Inflammatory macrophage (primary cell): Measurements from ENCODE around the gene KRT82.
"Not testable (repeated sequence)": the region's sequence is repeated elsewhere in the genome, so short reads cannot be mapped to it uniquely, and the experiment has no call there.

Experiments
- DNase-seq, 2 donors: peaks; one replicate each; pipeline ENCODE4 v3.0.0-alpha.2; 2020 to 2022

The KRT82 gene

DNA sequence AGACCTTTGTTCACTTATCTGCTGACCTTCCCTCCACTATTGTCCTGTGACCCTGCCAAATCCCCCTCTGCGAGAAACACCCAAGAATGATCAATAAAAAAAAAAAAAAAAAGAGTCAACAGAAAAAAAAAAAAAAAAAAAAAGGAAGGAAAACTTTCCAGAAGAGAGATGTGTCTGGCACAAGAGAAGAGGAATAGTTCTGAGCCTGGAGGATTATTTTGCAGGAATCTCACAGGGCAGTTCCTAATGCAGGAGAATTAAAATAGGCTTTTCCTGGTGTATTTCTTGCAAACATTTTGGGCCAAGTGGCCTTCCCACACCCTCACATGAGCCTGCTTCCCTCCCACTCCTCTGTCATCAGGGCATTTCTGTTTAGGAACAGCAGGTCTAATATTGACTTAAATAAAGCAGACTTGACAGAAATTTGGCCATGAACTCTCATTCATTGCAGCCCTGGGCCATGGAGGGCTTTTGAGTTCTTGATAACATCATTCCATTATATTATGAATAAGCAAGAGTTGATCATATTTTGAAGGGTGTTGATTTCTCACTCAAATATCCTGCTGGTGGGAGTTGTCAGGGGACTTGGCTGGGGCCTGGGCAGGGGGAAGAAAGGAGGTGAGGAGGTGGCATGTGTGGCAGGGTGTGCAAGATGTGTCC, 4.6 kb upstream of the KRT82 start:
- DNase-seq: not testable (repeated sequence)

DNA sequence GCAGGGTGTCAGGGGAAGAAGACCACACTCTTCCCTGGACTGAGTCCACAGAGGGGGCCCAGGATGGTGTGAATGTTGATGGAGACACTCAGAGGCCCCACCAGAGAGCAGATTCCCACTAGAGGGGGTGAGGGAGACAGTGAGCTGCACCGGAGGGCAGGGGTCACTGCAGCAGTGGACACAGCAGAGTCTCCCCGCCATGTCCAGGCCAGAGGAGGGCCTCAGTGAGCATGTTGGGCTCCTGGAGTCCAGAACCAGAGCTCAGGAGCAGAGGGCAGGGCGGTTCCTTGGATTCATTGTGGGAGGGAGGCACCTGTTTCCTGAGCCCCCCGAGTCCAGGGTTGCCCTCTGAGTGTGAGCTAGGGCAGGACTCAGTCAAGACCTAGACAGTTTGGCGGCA, 1.8 kb upstream of the KRT82 start:
- DNase-seq: no peak

DNA sequence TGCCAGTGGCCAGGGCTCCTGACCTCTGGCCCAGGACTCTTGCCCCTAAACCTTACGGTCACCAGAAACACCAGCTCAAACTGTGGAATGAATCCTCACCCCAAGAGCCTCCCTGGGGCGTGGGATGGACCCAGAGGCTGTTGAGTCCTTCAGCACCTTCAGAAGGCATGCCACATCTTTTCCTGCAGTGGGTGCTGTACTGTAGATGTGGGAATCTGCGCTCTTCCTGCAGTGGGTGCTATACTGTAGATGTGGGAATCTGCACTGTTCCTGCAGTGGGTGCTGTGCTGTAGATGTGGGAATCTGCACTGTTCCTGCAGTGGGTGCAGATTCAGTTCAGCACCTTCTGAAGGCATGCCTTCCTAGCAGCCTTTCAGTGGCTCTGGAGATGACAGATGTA, 1.2 kb downstream of the KRT82 start:
- DNase-seq: no peak

DNA sequence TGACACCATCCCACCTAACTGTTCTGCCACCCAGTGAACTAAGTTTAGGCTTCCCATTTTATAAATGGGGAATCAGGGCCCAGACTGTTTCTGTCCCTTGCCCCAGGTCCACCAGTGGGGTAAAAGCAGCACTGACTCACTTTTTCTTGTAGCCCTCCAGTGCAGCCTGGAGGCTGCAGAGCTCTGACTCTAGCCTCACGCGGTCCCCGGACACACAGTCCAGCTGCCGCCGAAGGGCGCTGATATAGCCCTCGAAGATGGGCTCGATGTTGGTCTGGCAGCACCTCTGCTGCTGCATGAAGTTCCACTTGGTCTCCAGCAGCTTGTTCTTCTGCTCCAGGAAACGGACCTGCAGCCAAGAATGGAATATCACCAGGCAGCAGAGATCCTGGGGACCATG, 2.6 kb downstream of the KRT82 start:
- DNase-seq: no peak

DNA sequence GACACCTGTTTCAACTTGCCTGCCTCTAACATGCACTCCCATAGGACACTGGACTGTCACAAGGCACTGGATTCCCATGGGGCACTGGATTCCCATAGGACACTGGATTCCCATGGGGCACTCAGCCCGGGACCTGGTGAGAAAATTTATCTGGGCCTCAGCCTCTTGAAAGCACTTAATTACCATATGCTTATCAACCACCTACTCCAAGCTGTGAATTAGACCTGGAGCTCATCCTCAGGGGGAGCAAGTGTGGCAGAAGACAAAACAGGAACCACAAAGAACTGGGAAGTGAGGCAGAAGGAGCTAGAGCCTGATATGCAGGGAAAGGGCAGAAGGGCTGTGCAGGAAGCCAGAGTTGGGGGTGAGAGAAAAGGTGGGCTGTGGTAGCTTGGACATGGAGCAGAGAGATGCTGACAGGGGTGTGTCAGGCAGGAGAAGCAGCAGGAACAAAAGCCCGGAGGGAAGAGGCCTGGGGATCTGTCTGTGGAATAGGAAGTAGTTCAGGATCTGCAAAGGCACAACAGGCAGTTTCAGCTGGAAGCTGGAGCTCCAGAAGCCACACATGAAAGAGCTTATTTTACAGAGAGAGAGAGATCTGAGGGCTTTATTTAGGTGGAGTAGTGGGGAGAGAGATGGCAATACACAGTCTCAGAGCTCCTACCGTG, 3.1 kb downstream of the KRT82 start:
- DNase-seq: peak; percentile 7 to 15

DNA sequence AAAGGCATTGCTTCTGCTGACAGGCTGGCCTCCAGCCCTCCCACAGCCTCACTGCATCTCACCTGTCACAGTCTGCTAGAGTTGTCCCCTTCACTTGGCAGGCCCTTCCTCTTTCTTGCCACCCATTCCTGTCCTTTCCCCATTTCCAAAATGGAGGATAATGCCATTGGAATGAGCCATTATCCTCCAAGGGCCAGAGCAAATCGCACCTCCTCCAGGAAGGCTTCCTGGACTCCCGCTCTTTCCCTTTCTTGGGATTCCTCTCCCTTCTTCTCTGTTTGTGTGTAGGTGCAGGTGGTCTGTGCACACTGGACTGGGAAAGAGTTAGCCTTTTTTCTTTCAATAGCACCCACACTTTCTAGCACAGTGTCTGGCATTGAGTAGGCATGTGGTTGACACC, 3.8 kb downstream of the KRT82 start:
- no peak for DNase-seq

DNA sequence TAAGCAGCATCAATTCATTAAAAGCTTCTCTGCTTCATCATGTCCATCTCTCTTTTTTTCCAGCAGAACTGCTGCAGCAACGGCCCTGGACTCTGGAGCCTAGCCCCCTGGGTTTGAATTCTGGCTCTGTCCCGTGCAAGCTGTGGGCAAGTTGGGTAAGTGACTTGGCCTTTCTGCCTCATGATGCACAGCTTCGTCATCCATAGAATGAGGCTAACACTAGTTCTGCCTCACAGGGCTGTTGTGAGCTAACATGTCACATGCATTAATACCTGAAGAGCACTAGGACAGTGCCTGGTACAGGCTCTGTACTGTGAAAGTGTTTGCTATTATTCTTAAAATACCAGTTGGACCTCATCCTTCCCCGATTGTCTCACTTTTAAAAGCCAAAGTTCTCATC, 4.2 kb downstream of the KRT82 start:
- DNase-seq: no peak

DNA sequence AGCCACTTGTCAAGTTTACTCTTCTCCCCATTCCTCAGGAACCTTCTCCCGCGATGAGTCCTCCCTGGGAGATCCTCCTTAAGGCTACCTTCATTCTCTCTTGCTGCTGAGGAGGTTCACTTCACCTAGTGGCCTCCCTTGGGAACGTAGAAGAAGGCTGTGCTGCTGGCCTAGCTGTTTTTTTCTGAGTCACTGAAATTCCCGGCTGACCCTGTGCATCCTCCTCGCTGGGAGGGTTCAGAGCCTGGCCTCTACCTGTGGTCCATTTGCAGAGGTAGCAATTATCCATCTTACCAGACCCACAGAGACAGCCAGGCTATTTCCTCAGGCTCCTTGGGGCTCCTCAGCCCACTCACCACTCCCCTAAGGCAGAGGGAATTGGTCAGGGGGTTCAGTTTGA, 4.6 kb downstream of the KRT82 start:
- DNase-seq: no peak

DNA sequence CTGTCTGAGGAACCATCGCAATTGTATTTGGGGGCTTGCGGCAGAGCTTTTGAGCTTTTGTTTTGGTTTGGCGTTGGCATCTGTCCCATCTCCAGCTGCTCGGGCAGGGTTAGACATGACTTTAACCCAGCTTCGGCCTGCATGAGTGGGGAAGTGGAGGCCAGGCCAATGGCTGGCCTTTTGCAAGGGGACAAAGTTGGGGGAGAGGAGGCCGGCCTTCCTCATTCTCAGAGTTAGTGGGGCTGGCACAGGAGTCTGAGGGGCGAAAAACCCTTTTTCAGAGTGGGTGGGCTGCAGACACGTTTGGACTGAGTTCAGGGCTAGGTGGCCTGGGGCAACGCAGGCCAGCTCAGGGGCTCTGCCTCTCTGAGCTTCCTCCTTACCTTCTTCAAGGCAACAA, 5.2 kb downstream of the KRT82 start:
- no peak for DNase-seq

DNA sequence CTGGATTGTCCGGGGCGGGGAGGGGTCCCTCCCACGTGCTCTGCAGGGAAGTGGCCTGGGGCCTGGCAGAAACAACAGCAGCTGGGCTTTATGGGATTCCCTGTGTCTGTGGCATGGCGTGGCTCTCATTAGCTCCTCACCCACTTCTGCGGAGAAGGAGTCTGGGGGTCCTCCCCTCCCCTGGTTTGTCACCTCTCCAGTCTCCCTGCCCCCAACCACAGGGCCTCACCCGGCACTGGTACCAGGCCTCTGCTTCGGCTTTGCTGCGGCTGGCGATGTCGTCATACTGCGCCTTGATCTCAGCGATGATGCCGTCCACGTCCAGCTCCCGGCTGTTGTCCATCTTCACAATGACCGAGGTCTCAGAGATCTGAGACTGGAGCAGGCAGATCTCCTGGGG, 6.4 kb downstream of the KRT82 start:
- DNase-seq: no peak

DNA sequence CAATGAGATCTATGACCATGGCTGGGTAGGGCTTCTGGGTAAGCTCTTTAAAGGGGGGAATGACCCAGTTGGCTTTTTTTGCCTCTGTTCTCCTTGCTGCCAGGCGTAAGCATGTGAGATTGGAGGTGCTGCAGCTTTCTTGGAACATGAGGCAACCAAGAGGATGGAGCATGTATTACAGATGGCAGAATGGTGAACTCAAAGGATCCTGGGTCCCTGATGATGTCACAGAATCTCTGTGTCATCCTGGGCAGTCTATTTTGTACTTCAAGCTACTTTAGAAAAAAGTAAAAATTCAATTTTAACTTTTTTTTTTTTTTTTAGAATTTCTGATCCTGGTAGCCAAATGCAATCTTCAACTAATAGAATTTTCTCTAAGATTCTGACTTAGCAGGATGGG, 8.0 kb downstream of the KRT82 start:
- no peak for DNase-seq

DNA sequence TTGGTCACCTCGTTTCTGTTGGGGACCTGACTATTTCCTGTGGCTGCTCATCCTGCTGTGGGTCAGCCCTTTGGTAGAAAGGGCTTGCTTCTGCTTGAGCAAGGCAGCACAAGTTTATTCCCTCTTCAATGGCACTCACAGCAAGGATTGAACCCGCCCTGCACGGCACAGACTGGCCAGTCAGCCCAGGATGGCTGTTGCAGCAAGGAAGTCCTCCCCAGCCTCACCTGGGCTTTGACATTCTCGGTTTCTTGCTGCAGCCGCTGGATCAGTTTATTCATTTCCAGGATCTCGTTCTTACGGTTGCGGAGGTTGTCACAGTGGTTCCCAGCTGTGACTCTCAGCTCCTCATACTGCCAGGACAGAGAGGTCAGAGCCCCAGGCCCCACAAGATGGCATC, 9.5 kb downstream of the KRT82 start:
- no peak for DNase-seq

DNA sequence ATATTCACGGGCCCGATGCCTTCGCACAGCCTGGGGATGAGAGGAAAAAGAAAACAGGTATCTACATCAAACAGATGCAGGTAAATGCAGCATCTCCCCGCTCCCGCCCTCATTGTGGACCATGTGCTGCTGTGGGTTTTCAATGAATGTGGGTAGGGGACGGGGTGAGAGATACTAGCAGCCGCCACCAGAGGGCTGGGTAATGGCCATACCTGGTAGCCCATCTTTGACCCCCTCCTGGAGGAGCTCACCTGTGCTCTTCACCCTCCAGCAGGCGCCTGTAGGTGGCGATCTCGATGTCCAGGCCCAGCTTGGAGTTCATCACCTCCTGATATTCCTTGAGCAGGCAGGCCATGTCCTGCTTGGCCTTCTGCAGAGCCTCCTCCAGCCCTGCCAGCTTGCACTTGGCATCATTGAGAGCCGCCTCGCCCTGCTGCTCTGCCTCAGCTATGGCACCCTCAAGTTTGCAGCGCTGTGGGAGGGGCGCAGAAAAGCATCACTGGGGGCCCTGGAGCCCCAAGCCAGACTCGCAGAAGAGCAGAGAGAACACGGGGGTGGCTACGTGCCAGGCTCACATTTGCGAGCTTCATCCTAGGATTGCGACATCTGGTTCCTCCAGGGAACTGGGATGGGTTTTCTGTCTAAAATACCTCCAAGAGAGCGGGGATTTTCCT, 10.2 kb downstream of the KRT82 start:
- DNase-seq: no peak

DNA sequence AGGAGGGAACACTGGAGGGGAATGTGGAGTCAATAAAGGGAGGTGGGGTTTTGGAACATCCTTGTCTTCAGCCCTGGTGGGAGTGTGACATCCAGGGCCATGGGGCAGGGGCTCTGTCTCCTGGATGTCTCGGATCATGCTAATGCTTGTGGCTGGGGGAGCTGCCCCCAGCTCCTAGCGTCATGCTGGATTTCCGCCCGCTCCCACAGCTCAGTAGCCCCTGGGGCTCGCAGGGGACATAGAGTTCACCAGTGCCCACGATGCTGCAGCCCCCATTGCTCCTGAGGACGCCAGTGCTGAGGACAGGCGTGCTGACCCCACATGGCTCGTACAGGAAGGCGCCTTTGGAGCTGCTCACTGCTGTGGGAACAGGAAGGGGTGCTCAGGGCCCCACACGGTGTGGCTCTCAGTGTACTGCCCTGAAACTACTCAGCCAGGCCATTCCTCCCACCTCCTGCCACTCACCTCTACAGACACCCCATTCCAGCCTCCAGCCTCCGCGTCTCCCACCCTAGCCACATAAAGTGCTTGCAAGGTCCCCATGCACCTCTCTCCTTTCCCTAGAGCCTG, 11.2 kb downstream of the KRT82 start:
- no peak for DNase-seq

DNA sequence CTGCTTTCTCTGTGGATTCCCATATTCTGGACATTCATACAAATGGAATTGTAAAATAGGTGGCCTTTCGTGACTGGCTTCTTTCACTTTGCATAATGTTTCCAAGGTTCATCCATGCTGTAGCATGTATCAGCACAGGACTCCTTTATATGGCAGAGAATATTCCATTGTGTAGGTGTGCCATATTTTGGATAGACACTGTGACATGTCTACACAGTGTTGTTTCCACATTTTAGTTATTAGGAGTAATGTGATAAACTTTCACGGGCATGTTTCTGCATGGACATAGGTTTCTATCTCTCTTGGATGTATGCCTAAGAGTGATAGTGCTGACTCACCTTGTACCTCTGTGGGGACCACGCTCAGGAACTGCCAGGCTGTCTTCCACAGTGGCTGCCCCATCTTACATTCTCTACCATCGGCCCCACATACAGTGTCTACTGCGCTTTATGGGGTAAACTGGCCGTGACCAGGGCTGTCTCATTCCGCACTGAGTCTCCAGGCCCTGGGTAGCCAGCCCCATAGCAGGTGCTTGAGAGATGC, 13.6 kb downstream of the KRT82 start:
- no peak for DNase-seq

DNA sequence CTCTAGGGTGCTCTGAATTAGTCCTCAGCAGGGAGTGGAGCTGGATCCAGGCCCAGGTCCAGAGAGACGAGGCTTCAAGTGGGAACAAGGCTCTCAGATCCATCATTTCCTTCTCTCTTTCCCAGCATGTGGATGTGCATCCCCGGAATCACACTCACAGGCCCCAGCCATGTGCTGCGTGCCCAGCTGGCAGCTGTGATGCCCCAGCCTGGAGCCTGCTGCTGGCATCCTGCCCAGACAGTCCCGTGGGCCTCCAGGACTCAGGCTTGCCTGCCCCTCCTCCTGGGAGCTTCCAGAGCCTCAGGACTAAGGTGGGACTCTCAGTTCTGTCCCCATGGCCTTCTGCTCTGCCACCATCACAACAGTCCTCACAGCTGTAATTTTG, 14.5 kb downstream of the KRT82 start:
- no peak for DNase-seq

DNA sequence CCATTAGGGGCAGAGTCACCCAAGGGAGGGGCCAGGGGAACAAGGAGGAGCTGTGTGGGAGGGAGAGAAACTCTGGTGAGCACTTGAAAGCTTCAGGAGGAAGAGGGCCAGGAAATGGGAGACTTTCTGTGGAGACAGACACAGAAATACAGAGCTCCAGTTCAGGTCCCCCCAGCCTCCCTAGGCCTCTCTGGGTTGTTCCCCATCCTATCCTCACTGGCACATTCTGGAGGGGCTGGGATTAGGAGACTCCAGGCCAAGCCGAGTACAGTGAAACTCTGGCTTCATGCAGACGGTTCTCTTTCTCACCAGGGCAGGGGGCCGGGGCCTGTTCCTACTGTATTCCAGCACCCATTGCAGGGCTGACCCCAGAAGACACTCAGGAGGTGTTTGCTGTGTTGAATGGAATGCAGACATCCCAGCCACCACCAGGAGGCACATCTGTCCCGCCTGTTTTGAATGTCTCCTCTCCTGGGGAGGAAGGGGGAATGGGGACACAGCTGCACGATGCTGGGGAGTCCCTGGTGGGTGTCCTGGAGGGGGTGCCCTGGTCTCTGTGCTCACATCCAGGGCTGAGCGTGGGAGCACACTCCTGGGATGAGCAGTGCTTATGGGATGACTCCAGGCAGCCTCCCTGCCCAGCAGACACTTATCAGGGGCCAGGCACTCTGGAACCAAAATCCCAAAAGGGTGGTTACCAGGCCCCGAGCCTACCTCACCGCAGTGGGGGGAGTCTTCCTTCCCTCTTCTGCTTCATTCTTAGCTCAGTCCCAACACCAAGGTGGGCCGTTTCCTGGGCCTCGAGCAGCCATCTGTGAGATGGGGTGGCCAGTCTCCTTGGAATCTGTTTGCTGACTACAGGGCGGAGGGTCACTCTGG, 15.2 kb downstream of the KRT82 start:
- DNase-seq: peak in 1 of 2 donors; percentile 30

DNA sequence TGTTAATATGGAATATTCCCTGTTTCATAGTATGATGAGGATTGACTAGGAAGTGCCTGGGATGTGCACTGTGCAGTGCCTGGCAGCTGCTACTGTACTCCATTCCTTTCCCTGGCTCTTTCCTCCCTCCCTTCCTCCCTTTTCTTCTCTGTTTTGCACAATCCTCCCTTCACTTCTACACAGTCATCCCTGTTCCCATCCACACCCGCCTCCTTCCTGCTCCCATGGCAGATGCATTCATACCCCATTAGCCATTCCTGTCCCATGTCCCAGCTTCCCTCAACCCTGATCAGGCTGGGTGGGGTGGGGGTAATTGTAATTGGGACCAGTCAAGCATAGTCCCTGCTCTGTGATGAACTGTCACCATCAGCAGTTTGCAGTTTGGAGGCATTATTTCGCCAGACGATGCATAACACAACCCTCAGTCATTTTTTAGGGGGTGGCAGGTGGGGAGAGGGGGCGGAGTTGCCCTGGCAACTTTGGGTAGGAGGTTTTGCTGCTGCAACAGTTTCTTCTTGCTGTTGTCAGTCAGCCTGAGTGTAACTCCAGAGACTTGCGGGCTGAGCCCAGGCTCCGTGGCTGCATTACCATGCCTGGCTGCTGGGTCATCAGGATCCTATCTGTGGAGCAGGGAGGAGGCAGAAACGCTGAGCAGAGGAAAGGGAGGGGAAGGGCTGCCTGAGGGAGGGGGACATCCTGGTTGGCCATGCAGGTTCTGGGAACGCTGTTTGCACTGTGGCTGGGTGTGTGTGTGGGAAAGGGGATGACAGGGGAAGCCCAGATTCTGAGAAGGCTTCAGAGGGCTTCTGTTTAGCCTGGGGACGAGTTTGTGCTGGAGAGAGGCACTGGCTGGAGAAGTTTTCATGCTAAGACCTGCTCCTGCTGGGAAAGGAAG, 16.6 kb downstream of the KRT82 start:
- DNase-seq: no peak

DNA sequence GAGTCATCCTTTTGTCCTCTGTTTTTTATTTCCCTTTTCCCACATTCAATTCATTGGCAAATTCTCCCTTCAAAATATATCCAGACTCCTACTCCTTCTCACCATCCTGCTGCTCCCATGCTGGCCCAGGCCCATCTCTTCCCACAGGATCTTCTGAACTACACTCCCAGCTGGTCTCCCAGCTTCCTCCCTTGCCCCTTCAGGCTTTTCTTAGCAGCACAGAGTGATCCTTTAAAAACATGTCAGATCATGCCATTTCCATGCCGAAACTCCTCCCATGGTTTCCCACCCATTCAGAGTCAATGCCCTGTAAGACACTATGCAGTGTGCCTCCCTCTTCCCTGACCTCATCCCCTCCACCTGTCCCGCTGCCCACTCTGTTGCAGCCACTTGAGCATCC, 18.3 kb downstream of the KRT82 start:
- DNase-seq: no peak

DNA sequence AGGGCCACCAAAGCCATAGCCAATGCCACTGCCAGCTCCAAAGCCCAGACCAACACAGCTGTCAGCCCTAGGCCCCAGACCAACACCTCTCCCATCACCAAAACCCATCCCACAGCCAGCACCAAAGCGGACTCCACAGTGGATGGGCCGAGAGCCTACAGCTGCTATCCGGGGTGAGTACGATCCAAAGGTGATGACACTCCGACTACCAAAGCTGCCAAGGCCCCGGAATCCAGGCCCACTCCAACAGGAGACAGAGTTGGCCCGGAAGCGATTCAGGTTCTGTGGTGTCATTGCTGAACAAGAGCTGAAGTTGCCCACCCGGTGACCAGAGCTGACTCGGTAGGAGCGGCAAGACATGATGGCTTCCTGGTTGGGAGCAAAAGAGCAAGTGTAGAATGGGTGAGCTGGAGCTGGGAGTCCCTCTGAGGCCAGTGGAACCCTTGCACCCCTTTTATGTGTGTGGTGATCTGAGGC, 20.9 kb downstream of the KRT82 start, which contains the start of gene KRT84:
Gene KRT84 (minus strand): TSS at position 427 of the 477 bp plus-strand sequence. CDS start 67 bp downstream, at position 360.
- DNase-seq: no peak

DNA sequence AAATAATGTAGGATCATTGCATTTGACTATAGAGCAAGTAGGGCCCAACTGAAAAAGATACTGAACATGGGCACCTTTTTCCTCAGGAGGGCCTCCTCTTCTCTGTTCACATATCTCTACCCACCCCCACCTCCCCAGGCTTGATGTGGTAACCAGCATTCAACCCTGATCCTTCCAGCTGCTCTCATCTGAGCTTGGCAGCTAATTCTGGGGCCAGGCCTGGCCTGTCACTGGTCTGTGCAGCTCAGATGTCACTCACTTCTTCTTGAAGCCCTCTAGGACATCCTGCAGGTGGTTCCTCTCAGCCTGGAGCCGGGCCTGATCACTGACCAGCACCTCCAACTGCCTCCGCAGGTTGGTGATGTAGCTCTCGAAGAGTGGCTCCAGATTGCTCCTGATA, 22.8 kb downstream of the KRT82 start:
- DNase-seq: no peak
